B cell (primary cell): ENCODE data around the gene GAST. TPM values are rescaled to one million over a fixed set of nuclear protein-coding genes. Genes with fewer than 3 reads are reported as not detected.

Experiments used
- ATAC-seq: fragments of 200-7000 bp; cut with Tn5 transposase; one replicate; pipeline ENCODE4 v1.10.0; 2021; ENCODE audit warnings: low read depth, mild to moderate bottlenecking, moderate number of reproducible peaks, moderate library complexity
- CTCF ChIA-PET: fragments of 350-600 bp; sonication (Branson Sonifier 250); formaldehyde crosslinking; loops from one replicate; lab custom pipeline; 2021; ENCODE audit warnings: antibody characterized with exemption, inconsistent platforms; lab: Charles Lee
- POLR2A ChIA-PET: fragments of 350-600 bp; sonication (Branson Sonifier 250); formaldehyde crosslinking; loops from one replicate; lab custom pipeline; 2021; ENCODE audit warnings: antibody characterized with exemption; lab: Charles Lee
- DNase-seq: peaks from one replicate; pipeline ENCODE4 v3.0.0; 2013
- H2AFZ ChIP-seq: 2 replicates; pipeline ENCODE4 v1.6.1; 2012; ENCODE audit warnings: mild to moderate bottlenecking, low read depth, low read length; ENCODE audit not compliant: insufficient read depth, poor library complexity, severe bottlenecking
- H3K27ac ChIP-seq, 2 donors: 1 replicate in 1 of 2; 2 replicates in 1 of 2; pipeline ENCODE4 v1.5.1; 2012 to 2013; ENCODE audit warnings: low read length in 2 of 2, mild to moderate bottlenecking in 2 of 2, moderate library complexity in 1 of 2
- H3K27me3 ChIP-seq, 4 experiments: fragments of 200-600 bp in 1 of 4; sonication (generic) in 1 of 4; replicated peaks in 1 of 4; 1 replicate in 2 of 4; 2 replicates in 2 of 4; pipeline versions ENCODE4 v1.6.1 to v1.7.0; 2013 to 2016; ENCODE audit warnings: low read length in 3 of 4, mild to moderate bottlenecking in 2 of 4, mixed read lengths in 1 of 4, moderate library complexity in 1 of 4; ENCODE audit not compliant: insufficient read depth in 4 of 4, control insufficient read depth in 3 of 4; ENCODE audit errors: control extremely low read depth in 1 of 4
- H3K36me3 ChIP-seq, 2 experiments: replicated peaks in 1 of 2; 1 replicate in 1 of 2; 2 replicates in 1 of 2; pipeline versions ENCODE4 v1.6.1 to v1.7.1; 2013; ENCODE audit warnings: low read length in 1 of 2; ENCODE audit not compliant: insufficient read depth in 2 of 2, control insufficient read depth in 1 of 2; ENCODE audit errors: control extremely low read depth in 1 of 2, extremely low read depth in 1 of 2
- H3K4me1 ChIP-seq, 2 donors: fragments of 200-600 bp in 1 of 2; sonication (generic) in 1 of 2; 1 replicate in 1 of 2; 2 replicates in 1 of 2; pipeline versions ENCODE4 v1.5.1 to v1.6.1; 2013 to 2017; ENCODE audit warnings: low read length in 2 of 2; ENCODE audit not compliant: control insufficient read depth in 2 of 2, insufficient read depth in 2 of 2
- H3K4me2 ChIP-seq: replicated peaks from 2 replicates; pipeline ENCODE3; 2012; ENCODE audit warnings: mild to moderate bottlenecking, low read depth, low read length; ENCODE audit not compliant: poor library complexity, severe bottlenecking
- H3K4me3 ChIP-seq, 5 experiments: fragments of 200-600 bp in 1 of 5; sonication (generic) in 1 of 5; 1 replicate in 3 of 5; 2 replicates in 2 of 5; pipeline versions ENCODE4 v1.5.1 to v1.7.0; 2011 to 2016; ENCODE audit warnings: low read length in 4 of 5, mild to moderate bottlenecking in 4 of 5, low read depth in 2 of 5, control low read depth in 1 of 5, moderate library complexity in 1 of 5; ENCODE audit not compliant: insufficient read depth in 1 of 5; ENCODE audit errors: control extremely low read depth in 1 of 5, extremely low read depth in 1 of 5
- H3K79me2 ChIP-seq: fragments of 200-600 bp; sonication (generic); one replicate; pipeline ENCODE4 v1.6.0; 2016; ENCODE audit warnings: low read length; ENCODE audit not compliant: control insufficient read depth, insufficient read depth
- H3K9ac ChIP-seq: fragments of 200-600 bp; sonication (generic); 2 replicates; pipeline ENCODE4 v1.6.1; 2017; ENCODE audit warnings: mild to moderate bottlenecking, low read length, moderate library complexity
- H3K9me3 ChIP-seq, 3 donors: one replicate each; pipeline versions ENCODE4 v1.6.1 to v1.7.1; 2013; ENCODE audit warnings: low read length in 2 of 3; ENCODE audit not compliant: control insufficient read depth in 2 of 3, insufficient read depth in 1 of 3; ENCODE audit errors: control extremely low read depth in 1 of 3
- H4K20me1 ChIP-seq: 2 replicates; pipeline ENCODE4 v1.6.0; 2012; ENCODE audit warnings: mild to moderate bottlenecking, low read length; ENCODE audit not compliant: insufficient read depth, control insufficient read depth, poor library complexity, severe bottlenecking
- H3K27ac Mint-ChIP-seq: one replicate; pipeline ENCODE4 v1.8.0; 2021; ENCODE audit warnings: mixed read lengths
- H3K27me3 Mint-ChIP-seq: one replicate; pipeline ENCODE4 v1.8.0; 2021; ENCODE audit warnings: mixed read lengths
- H3K4me1 Mint-ChIP-seq: one replicate; pipeline ENCODE4 v1.8.0; 2021; ENCODE audit warnings: mixed read lengths
- H3K4me3 Mint-ChIP-seq: one replicate; pipeline ENCODE4 v1.8.0; 2021; ENCODE audit warnings: mixed read lengths
- H3K9me3 Mint-ChIP-seq: one replicate; pipeline ENCODE4 v1.8.0; 2022; ENCODE audit warnings: mixed read lengths; ENCODE audit not compliant: insufficient read depth
- EZH2 ChIP-seq: IDR thresholded peaks from 2 replicates; pipeline ENCODE4 v1.6.1; 2012; ENCODE audit warnings: borderline replicate concordance, low read depth, mild to moderate bottlenecking, moderate library complexity, low read length; ENCODE audit not compliant: insufficient read depth, poor library complexity, severe bottlenecking
- WGBS: methylation state at CpG from one replicate; pipeline ENCODE4 v1.1.5; 2013; ENCODE audit warnings: missing lambda C conversion rate; ENCODE audit not compliant: insufficient coverage; 5-methylcytosine and 5-hydroxymethylcytosine counted together
- intact Hi-C: fragments of 100-400 bp; cut with micrococcal nuclease; formaldehyde crosslinking; loops from one replicate; pipeline ENCODE4 v1.10.0; 2022
- polyA plus RNA-seq: library from polyadenylated mRNA; depleted of rRNA; stranded (reverse); fragments of >200 nt; gene quantifications from 2 replicates; pipeline ENCODE4 v1.2.3, GENCODE V29; 2012
- total RNA-seq, 2 donors: library from RNA; stranded (reverse); fragments of 120-200 nt in 1 of 2; gene quantifications; 1 replicate in 1 of 2; 2 replicates in 1 of 2; pipeline versions ENCODE4 v1.2.3 to v1.2.4, GENCODE V29; 2013 to 2022
- TF ChIP-seq, protein P1 (sequence below): fragments of 200-600 bp; IDR thresholded peaks from one replicate; pipeline ENCODE4 v1.8.0; 2022; ENCODE audit warnings: antibody characterized with exemption, mild to moderate bottlenecking

GAST gene
- total and polyA plus RNA-seq, 2 donors (not counting 1 experiment from before 2014, with no cell fraction given), result not detected

DNA sequence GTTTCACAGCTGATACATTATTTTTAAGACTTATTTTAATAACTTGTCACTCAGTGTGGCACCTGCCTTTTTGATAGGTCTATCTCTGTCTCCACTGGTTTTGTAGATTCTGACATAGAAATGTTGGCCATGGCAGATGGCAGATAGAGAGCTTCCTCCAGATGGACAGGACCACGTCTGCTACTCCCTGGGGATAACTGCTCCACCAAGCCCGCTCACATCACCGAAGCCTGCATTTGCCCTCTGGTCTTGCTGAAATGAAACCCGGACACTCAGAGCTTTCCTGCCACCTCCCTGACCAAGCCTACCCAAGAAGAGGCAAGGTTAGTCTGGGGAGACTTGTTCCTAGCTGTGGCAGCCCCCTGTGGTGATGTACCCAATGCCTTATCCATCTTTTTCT lies 38.7 kb downstream of the GAST start:
- WGBS, result 46% methylated on average over 4 of the region's 4 CpGs
- ChIA-PET POLR2A (interaction anchor here (0.7 kb wide), 1 partner anchor 14 kb away, joined by 3 read pairs; no protein-coding TSS in a partner anchor), CTCF (interaction anchor here (1.1 kb wide), 1 partner anchor 51 kb away, joined by 4 read pairs; no protein-coding TSS in a partner anchor)
- intact Hi-C loops, result no loop called here
- Histone ChIP-seq H3K27ac (no peak overlapping the region), H3K9ac (no peak overlapping the region), H3K4me2 (no peak overlapping the region), H3K4me3 (no peak overlapping the region), H3K4me1 (no peaks in the 10 kb centered on the region), H3K79me2 (no peaks in the 10 kb centered on the region), H2AFZ (no peak overlapping the region), H3K36me3 (peaks cover 0 to 16% of the 10 kb centered on the region in 2 experiments), H4K20me1 (no peaks in the 10 kb centered on the region), H3K27me3 (no peaks in the 10 kb centered on the region), H3K9me3 (no peaks in the 10 kb centered on the region)
- Mint-ChIP-seq H3K9me3 (no peaks in the 10 kb centered on the region), H3K27me3 (peaks cover 5% of the 10 kb centered on the region), H3K4me3 (no peak overlapping the region), H3K4me1 (no peaks in the 10 kb centered on the region), H3K27ac (no peak overlapping the region)
- DNase-seq (no peak), ATAC-seq (no peak)
- TF ChIP-seq, protein P1, sequence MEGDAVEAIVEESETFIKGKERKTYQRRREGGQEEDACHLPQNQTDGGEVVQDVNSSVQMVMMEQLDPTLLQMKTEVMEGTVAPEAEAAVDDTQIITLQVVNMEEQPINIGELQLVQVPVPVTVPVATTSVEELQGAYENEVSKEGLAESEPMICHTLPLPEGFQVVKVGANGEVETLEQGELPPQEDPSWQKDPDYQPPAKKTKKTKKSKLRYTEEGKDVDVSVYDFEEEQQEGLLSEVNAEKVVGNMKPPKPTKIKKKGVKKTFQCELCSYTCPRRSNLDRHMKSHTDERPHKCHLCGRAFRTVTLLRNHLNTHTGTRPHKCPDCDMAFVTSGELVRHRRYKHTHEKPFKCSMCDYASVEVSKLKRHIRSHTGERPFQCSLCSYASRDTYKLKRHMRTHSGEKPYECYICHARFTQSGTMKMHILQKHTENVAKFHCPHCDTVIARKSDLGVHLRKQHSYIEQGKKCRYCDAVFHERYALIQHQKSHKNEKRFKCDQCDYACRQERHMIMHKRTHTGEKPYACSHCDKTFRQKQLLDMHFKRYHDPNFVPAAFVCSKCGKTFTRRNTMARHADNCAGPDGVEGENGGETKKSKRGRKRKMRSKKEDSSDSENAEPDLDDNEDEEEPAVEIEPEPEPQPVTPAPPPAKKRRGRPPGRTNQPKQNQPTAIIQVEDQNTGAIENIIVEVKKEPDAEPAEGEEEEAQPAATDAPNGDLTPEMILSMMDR, result no peak
- TF ChIP-seq EZH2, result no peak

DNA sequence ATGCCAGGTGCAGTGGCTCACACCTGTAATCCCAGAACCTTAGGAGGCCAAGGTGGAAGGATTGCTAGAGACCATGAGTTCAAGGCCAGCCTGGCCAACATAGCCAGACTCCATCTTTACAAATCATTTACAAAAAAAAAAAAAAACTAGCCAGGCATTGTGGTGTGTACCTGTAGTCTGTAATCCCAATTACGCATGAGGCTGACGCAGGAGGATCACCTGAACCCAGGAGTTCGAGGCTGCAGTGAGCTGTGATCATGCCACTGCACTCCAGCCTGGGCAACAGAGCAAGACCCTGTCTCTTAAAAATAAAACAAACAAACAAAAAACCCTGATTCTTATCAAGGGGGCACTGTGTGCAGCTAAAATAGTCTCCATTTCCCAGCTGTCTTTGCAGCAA lies 39.2 kb downstream of the GAST start:
- TF ChIP-seq, protein P1, result no peak
- no peak for TF ChIP-seq EZH2
- intact Hi-C loops, result no loop called here

More for the DNA sequence above, 39.2 kb downstream of the GAST start:
- Mint-ChIP-seq H3K4me3 (no peak overlapping the region), H3K27me3 (peaks cover 5% of the 10 kb centered on the region), H3K4me1 (no peaks in the 10 kb centered on the region), H3K9me3 (no peaks in the 10 kb centered on the region), H3K27ac (no peak overlapping the region)
- no peaks in the 10 kb centered on the region for H3K9me3 ChIP-seq
- CTCF ChIA-PET, result interaction anchor here (1.1 to 1.9 kb wide), 2 partner anchors 14 to 50 kb away, joined by 4 to 8 read pairs; no protein-coding TSS in a partner anchor
- H3K4me2 ChIP-seq, result no peak overlapping the region
- no peaks in the 10 kb centered on the region for H3K27me3 ChIP-seq
- no peaks in the 10 kb centered on the region for H4K20me1 ChIP-seq
- H2AFZ ChIP-seq, result no peak overlapping the region
- peaks cover 0 to 20% of the 10 kb centered on the region in 2 experiments for H3K36me3 ChIP-seq
- ATAC-seq (no peak), DNase-seq (no peak)
- no peaks in the 10 kb centered on the region for H3K4me1 ChIP-seq
- H3K9ac ChIP-seq, result no peak overlapping the region
- H3K27ac ChIP-seq, result no peak overlapping the region
- WGBS, result 84% methylated on average over 3 of the region's 3 CpGs
- H3K4me3 ChIP-seq, result no peak overlapping the region
- no peaks in the 10 kb centered on the region for H3K79me2 ChIP-seq
- POLR2A ChIA-PET, result interaction anchor here (0.7 kb wide), 1 partner anchor 14 kb away, joined by 3 read pairs; no protein-coding TSS in a partner anchor
